Inferior parietal cortex (tissue), 1 donor: ENCODE results near the gene DLL3.
"Not testable (repeated sequence)": the region's sequence is repeated elsewhere in the genome, so short reads cannot be mapped to it uniquely, and the experiment has no call there.

Experiments
- DNase-seq: peaks from one replicate; pipeline ENCODE4 v3.0.0-alpha.2; 2016; ENCODE audit errors: extremely low spot score

Gene DLL3

GRCh38 chr19:39498798-39499642 is at the start of gene DLL3:
Gene DLL3 (plus strand): TSS chr19:39498947. CDS start chr19:39498975, 28 bp downstream.
- DNase-seq = no peak

- DNase-seq = no peak
These were observed 49.5 kb upstream of the DLL3 start for GRCh38 chr19:39449116-39449797.

GRCh38 chr19:39451257-39451656 is 47.5 kb upstream of the DLL3 start:
- DNase-seq = not testable (repeated sequence)

GRCh38 chr19:39463403-39463802 is 35.3 kb upstream of the DLL3 start:
- DNase-seq = no peak

- no peak for DNase-seq
These were observed 32.6 kb upstream of the DLL3 start for GRCh38 chr19:39465956-39466747.

GRCh38 chr19:39467941-39468340 is 30.8 kb upstream of the DLL3 start:
- no peak for DNase-seq

GRCh38 chr19:39469036-39469435 is 29.7 kb upstream of the DLL3 start:
- DNase-seq = no peak

GRCh38 chr19:39469567-39469966 is 29.2 kb upstream of the DLL3 start:
- no peak for DNase-seq

- no peak for DNase-seq
These were observed 27.9 kb upstream of the DLL3 start for GRCh38 chr19:39470724-39471339.

GRCh38 chr19:39471756-39472536 is 26.8 kb upstream of the DLL3 start:
- DNase-seq = no peak

- DNase-seq = no peak
These were observed 25.9 kb upstream of the DLL3 start for GRCh38 chr19:39472746-39473442.

- no peak for DNase-seq
These were observed 25.2 kb upstream of the DLL3 start for GRCh38 chr19:39473443-39473960.

- peak; percentile 3 for DNase-seq
These were observed 24.6 kb upstream of the DLL3 start for GRCh38 chr19:39474139-39474620.

GRCh38 chr19:39475748-39476147 is 23.0 kb upstream of the DLL3 start:
- DNase-seq = no peak

GRCh38 chr19:39479319-39479801 is 19.4 kb upstream of the DLL3 start:
- DNase-seq = not testable (repeated sequence)

GRCh38 chr19:39479916-39480315 is 18.8 kb upstream of the DLL3 start:
- DNase-seq = no peak

- peak; percentile 97 for DNase-seq
These were observed 18.2 kb upstream of the DLL3 start, which contains the start of gene TIMM50 for GRCh38 chr19:39480337-39481228. Gene TIMM50 (plus strand): TSS chr19:39480838. CDS start chr19:39480854, 16 bp downstream.

GRCh38 chr19:39481229-39481545 is 17.6 kb upstream of the DLL3 start:
- no peak for DNase-seq

- no peak for DNase-seq
These were observed 17.1 kb upstream of the DLL3 start for GRCh38 chr19:39481676-39482075.
